GM18951 (cell line): Measurements from ENCODE around the gene SERPINA5.
"Not testable (repeated sequence)": the region's sequence is repeated elsewhere in the genome, so short reads cannot be mapped to it uniquely, and the experiment has no call there.

Experiments used
- POLR2A ChIP-seq: IDR thresholded peaks from 4 replicates; pipeline ENCODE4 v1.6.1; 2011; ENCODE audit warnings: mild to moderate bottlenecking; ENCODE audit not compliant: insufficient read length, insufficient read depth; ENCODE audit errors: extremely low read depth
- in situ Hi-C: fragments of 300-500 bp; cut with MboI; formaldehyde crosslinking; loops from one replicate; pipeline ENCODE4 v1.12.0; 2022; ENCODE audit warnings: low sequenced_read_pairs, mixed read lengths, inconsistent platforms; ENCODE audit not compliant: unreplicated experiment

The SERPINA5 gene

DNA sequence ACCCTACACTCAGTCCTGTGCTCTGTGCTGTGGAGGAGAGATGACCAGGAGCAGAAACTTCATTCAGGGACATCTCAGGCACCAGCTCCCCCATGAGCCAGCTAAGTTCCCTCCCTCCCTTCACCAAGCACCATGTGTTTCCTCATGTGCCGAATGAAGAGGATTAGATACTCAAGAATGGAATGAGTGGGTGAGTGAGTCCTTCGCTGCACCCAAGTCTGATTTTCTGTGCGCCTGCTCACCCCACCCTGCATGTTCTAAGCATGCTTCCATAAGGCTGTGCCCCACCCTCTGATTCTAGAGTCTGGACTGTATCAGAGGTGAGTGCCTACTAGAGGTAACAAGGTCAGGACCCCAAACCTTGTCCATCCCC is 12.1 kb downstream of the SERPINA5 start:
- no peak for TF ChIP-seq POLR2A
- in situ Hi-C loops, result no loop called here

DNA sequence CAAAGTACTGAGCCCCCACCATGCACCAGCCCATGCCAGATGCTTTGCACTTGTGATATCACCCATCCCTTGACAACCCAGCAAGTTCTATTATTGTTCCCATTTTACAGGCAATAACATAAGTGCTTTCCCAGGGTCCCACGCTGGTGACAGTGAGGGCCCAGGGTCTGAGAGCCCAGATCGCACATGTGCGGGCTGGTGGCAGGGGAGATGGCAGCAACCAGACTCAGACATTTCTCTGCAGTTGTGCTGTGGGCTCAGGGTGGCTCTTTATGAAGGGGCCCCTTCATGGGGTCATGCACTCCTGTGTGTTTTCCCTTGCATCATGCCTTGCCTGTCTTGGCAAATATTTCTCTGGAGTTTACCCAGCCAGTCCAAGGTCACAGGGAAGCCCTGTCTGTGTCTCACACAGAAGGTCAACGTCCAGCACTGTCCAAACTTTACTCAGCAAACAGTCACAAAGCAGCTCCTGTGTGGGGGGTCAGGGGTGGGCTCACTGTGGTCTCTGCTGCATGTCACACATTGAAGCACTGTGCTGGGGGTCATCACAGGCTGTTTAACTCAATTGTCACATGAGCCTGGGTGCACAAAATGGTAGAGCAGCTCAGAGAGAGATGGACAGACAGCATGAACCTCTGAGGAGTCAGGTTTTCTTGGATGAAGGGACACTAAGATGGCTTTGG is 12.7 kb downstream of the SERPINA5 start:
- in situ Hi-C loops, result no loop called here

DNA sequence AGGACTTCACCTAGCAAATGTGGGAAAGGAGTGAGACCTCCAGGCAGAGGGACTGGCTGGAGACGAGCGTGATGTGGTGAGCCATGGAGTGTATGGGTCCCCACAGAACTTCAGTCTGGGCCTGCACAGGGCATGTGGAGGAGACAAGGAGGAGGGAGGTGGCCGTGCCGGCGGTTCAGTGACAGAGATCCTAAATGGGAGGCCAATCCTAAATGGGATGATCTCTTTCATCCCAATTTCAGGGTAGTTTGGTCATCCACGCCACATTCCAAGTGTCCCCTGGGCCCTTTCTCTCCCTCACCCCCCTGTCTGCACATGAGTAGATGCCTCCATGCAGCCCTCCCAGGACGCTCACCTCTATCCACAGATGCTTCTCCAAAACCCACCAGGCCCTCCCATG is 13.2 kb downstream of the SERPINA5 start:
- in situ Hi-C loops, result no loop called here
- no peak for TF ChIP-seq POLR2A

More for the DNA sequence above, 12.7 kb downstream of the SERPINA5 start:
- TF ChIP-seq POLR2A, result no peak

DNA sequence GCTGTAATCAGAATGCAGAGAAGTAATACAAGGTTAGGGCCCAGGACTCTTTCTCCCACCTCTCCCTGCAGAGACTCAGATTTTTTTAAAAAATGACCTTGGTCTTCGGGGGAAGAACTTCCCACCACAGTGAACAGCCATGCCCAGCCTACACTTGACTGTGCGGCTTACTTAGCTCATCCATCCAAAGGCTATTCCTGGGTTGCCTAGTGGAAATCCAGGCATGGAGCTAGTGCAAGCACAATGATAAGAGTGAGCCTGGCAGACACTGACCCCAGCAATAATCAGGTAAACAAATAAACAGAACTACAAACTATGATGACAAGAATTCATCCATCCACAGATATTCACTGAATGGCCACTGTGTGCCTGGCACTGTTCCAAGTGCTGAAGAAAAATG is 14.7 kb downstream of the SERPINA5 start:
- in situ Hi-C loops, result no loop called here
- TF ChIP-seq POLR2A, result no peak

DNA sequence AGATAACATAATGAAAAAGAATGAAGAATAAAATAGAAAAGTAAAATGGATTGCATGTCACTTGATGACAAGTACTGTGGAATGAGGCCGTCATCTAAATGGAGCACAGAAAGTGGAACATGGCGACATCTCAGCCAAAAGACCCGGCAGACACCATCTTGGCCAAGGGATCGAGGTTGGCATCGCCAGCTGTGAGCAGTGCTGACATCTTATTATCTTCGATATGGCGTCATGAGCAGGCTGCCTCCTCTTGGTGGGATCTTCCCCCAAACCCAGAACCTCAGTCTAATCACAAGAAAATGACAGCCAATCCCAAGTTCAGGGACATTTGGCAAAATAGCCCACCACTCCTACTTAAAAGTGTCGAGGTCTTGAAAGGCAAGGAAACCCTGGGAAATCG is 15.1 kb downstream of the SERPINA5 start:
- no peak for TF ChIP-seq POLR2A
- in situ Hi-C loops, result no loop called here

DNA sequence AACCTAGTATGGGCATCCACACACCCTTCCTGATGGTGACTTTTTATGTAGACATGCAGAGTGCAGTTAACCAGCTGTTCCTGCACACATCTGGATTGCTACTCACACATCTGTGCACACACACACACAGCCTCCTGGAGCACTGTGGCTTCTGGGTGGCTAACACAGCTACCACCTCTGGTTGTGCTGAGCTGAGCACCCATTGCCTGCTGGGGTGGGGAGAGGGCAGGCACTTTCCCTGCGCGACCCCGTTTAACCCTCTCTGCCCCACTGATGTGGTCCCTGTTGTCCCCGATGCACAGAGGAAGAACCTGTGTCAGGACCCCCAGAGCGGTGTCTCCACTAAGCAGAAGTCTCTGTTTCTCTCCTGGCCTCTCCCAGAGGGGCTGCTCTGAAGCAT is 16.6 kb downstream of the SERPINA5 start:
- in situ Hi-C loops, result no loop called here
- TF ChIP-seq POLR2A, result no peak

DNA sequence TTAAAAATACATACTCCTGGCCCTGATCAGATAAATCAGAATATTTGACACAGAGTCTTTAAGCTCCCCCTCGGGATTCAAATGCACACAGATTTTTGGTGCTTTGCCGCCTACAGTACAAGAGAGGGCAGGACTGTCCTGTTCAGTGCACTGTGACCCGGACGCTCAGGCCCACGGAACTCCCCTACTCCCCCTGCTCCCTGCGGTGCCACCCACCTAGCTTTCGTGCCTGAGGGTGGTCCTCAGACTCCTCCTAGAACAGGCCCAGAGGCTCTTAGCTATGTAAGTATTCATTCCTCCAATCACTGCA is 17.2 kb downstream of the SERPINA5 start:
- in situ Hi-C loops, result no loop called here
- no peak for TF ChIP-seq POLR2A

DNA sequence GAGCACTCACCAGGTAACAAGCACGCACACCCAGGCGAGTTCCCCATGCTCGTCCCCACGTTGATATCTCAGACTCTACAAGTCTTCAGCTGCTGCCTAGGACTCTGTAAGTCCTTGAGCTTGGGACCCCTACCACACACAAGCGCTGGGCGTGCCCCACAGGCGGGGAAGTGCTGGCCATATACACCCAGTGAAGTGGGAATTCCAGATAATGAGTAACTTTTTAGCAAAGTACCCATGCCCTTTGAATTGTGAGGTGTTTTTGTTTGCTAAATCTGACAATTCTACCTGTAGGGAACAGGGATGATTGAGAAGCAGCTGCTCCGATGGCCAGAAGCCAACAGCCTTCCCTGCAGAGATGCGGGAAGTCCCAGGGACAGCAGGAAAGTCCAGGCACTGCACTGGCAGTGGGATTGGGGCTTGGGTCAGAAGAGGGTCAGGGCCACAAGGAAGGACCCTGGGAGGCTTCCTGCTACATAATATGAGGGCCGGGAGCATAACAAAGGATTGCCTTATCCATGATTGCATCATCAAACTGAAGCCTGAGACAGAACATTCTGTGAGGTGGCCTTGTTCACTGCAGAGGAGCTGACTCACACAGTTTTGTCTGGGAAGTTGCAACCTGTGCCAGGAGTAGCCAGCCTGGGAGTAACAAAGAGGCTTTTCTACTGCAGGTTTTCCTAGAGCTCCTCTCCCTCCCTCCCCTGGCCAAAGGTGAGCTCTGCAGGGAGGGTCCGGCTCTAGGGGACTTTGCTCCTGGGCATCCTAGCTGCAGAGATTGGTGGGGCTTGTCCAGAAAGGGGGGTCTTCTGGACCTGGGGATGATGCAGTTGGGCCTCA is 17.8 kb downstream of the SERPINA5 start:
- in situ Hi-C loops, result no loop called here
- TF ChIP-seq POLR2A, result no peak

DNA sequence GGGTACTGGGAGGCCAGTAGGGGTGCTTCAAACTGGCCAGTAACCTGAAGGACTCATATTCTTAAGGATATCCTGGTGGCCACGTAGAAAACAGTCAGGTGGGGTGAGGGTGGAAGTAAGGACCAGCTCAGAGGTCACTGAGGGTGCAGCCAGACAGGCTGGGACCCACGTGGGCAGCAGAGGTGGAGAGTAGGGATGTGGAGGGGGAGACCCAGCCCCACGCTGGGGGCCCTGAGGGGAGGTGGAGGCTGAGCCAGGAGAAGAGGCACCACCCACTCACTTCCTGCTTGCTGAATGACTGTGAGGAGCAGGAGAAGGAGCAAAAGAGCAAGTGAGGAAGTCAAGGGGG is 18.4 kb downstream of the SERPINA5 start:
- in situ Hi-C loops, result no loop called here
- TF ChIP-seq POLR2A, result no peak

DNA sequence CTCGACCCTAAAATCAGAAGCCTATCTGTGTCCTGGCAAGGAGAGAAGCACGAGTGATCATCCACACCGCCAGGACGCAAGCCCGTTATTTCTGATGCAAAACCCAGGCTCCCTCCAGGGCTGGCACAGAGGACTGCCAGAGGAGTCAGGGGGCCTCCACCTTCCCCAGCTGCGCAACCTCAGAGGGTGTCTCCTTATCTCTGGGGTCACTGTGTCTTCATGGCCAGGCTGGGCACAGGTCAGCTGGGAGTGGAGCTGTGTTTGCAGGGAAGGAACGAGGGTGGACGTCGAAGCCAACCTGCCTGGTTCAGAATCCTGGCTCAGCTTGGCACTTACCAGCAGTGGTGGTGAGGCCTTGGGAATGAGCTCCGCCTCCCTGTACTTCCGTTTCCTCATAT is 18.9 kb downstream of the SERPINA5 start:
- in situ Hi-C loops, result no loop called here
- no peak for TF ChIP-seq POLR2A

DNA sequence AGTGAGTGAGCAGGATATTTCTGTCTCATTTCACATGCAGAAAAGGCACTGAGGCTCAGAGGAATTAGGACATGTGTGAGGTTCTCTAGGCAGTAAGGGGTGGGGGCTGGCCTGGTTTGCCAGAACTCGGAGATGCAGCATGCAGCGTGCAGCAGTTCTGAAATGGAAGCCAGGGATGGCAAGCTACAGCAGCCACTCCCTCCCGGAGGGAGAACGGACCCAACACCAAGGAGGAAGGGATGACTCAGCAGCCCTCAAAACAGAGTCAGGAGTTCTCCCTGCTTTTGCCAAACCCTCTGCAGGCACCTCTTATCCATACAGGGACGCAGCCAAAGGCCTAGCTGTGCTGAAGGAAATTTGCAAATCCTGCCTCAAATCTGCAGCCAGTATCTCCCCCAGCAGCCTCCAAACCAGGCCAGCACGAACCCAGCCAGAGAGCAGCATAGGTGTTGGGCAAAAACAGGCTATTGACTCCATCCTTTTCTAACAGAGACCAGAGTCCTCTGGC is 20.7 kb downstream of the SERPINA5 start:
- in situ Hi-C loops, result no loop called here
- TF ChIP-seq POLR2A, result no peak

DNA sequence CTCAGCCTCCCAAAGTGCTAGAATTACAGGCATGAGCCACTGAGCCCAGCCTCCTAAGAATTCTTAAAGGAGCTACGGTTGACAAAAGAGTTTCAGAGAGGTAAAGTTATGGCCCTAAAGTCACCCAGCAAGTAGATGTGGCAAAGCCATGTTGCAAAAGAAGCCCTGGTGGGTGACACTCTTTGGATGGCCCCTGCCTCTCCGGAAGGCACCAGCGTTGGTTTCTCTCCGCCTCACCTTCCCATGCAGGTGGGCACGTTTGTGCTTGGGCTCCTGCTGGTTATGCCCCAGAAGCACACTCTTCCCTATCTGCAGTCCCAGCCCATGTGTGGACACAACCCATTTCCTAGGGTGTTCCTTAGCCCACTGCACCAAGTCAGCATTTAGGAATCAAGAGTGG is 21.5 kb downstream of the SERPINA5 start:
- in situ Hi-C loops, result no loop called here
- TF ChIP-seq POLR2A, result no peak

DNA sequence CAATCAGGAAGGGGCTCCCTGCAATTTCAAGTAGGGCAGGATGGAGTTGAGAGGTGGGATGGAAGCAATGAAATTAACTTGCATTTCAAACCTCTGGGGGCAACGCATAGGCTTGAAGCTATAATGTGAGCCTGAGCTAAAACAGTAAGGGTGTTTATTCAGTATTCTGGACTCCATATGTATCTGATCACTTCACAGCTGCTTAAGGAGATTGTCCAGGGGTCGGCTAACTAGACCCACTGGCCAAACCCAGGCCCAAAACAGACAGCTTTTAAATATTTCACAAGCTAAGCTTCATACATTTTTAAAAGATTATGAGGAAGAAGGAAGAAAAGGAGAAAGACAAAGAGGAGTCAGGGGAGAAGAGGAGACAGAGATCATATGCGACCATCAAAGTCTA is 24.1 kb downstream of the SERPINA5 start:
- TF ChIP-seq POLR2A, result no peak
- in situ Hi-C loops, result no loop called here

DNA sequence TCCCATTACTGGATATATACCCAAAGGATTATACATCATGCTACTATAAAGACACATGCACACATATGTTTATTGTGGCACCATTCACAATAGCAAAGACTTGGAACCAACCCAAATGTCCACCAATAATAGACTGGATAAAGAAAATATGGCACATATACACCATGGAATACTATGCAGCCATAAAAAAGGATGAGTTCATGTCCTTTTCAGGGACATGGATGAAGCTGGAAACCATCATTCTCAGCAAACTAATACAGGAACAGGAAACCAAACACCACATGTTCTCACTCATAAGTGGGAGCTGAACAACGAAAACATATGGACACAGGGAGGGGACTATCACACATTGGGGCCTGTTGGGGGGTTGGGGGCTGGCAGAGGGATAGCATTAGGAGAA is 27.7 kb downstream of the SERPINA5 start:
- in situ Hi-C loops, result not testable (repeated sequence)

DNA sequence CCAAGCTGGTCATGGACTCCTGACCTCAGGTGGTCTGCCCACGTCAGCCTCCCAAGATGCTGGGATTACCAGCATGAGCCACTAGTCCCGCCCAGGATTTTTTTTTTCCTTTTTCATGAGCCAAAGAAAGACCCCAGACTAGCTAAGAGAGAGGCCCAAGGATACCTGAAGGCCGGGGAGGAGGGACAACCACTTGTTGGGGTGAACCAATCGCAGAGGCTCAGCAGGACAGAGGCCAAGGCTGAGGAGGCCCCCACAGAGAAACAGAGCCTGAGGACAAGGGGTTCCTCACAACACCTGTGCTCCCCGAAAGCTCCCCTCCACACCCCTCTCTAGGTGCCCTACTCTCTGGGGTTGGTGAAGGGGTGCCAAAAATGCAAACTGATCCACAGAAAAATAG is 30.0 kb downstream of the SERPINA5 start:
- TF ChIP-seq POLR2A, result no peak
- in situ Hi-C loops, result no loop called here

DNA sequence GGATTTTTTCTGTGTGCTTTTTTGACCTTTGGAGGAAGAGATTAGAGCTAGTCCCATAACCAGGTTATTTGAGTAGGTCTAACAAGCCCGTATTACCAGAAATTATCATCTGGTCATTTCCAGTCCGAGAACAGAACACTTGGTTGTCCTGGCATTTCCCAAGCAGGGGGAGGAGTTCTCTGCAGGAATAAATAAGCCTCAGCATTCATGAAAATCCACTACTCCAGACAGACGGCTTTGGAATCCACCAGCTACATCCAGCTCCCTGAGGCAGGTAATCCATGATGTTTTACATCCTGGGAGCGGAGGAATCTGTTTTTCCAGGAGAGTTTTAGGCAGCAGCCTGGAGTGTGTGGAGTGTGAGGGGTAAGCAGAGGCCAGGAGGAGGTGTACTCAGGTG is 30.9 kb downstream of the SERPINA5 start, which contains the start of gene SERPINA3:
SERPINA3 (plus strand) TSS at position 218 of the 400 bp plus-strand sequence. CDS start 2,051 bp downstream, outside the sequence.
- no peak for TF ChIP-seq POLR2A
- in situ Hi-C loops, result no loop called here
